GM06990 (cell line): ENCODE data around the gene BEGAIN.

Experiments used
- DNase-seq: peaks from one replicate; pipeline ENCODE4 v3.0.0-alpha.2; 2011; ENCODE audit not compliant: insufficient read length; ENCODE audit errors: extremely low read depth
- H3K27me3 ChIP-seq: replicated peaks from 2 replicates; pipeline ENCODE4 v1.6.0; 2011; ENCODE audit warnings: low read length; ENCODE audit not compliant: control insufficient read depth, insufficient read depth
- H3K36me3 ChIP-seq: 2 replicates; pipeline ENCODE4 v1.5.1; 2011; ENCODE audit warnings: low read length; ENCODE audit not compliant: control insufficient read depth, insufficient read depth
- H3K4me3 ChIP-seq: replicated peaks from 2 replicates; pipeline ENCODE4 v1.5.1; 2011; ENCODE audit warnings: low read depth, mild to moderate bottlenecking, control low read depth, low read length
- CTCF ChIP-seq: IDR thresholded peaks from 2 replicates; pipeline ENCODE4 v1.5.1; 2011; ENCODE audit warnings: low read length, control low read depth, mild to moderate bottlenecking, inconsistent platforms; ENCODE audit not compliant: insufficient read depth, poor library complexity, severe bottlenecking

The BEGAIN gene

GRCh38 chr14:100566586-100566985, 20.6 kb downstream of the BEGAIN start:
- no peak for TF ChIP-seq CTCF
- DNase-seq, result no peak
- Histone ChIP-seq H3K4me3 (no peak overlapping the region), H3K36me3 (no peaks in the 10 kb centered on the region), H3K27me3 (peaks cover 5% of the 10 kb centered on the region)

DNA sequence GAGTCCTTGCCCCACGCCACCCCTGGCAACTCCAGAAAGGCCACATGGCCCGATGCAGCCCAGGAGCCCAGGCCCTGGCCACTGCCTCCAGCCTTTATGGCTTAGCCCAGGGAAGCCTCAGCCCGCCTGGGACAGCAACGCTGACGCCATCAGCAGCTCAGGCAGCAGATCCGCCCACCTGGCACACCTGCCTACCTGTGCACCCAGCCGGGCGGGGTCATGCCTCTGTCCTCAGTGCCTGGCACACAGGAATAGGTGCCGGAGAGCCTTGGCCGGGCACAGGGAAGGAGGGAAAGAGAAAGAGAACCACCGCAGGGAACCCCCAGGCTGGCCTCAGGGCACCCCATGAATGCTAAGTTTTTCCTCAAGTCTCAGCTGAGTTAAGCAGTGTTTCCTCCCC, 21.1 kb downstream of the BEGAIN start:
- no peak for TF ChIP-seq CTCF
- Histone ChIP-seq H3K27me3 (peaks cover 5% of the 10 kb centered on the region), H3K4me3 (no peak overlapping the region), H3K36me3 (no peaks in the 10 kb centered on the region)
- DNase-seq, result no peak

GRCh38 chr14:100565650-100566049, 21.6 kb downstream of the BEGAIN start:
- Histone ChIP-seq H3K4me3 (no peak overlapping the region), H3K27me3 (peaks cover 5% of the 10 kb centered on the region), H3K36me3 (no peaks in the 10 kb centered on the region)
- TF ChIP-seq CTCF, result no peak
- no peak for DNase-seq

- Histone ChIP-seq H3K27me3 (peaks cover 4% of the 10 kb centered on the region), H3K36me3 (no peaks in the 10 kb centered on the region), H3K4me3 (no peak overlapping the region)
- DNase-seq, result no peak
- TF ChIP-seq CTCF, result no peak
Measured at GRCh38 chr14:100564512-100564911, 22.7 kb downstream of the BEGAIN start.

- Histone ChIP-seq H3K36me3 (no peaks in the 10 kb centered on the region), H3K27me3 (peaks cover 1% of the 10 kb centered on the region), H3K4me3 (no peak overlapping the region)
- no peak for DNase-seq
- TF ChIP-seq CTCF, result no peak
Measured at GRCh38 chr14:100562751-100563150, 24.5 kb downstream of the BEGAIN start.

DNA sequence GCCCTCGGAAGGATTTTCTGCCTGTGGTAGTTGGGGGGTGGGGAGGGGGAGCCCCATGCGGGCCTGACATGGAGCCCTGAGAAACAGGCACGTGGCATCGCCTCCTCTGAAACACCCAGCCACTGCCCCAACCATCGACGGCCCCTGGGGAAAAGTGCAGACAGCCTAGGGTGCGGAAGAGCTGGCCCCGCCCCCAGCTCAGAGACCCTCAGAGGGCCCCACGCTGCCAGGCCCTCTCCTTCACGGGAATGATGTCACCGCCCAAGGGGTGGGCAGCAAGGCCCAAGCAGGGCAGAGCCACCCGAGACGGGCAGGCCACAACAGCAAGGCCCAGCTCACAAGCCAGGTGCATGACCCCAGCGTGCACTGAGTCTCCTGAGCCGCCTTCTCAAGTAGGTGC, 26.2 kb downstream of the BEGAIN start:
- H3K4me3 ChIP-seq, result no peak overlapping the region
- no peaks in the 10 kb centered on the region for H3K36me3 ChIP-seq
- no peak for DNase-seq
- TF ChIP-seq CTCF, result no peak
- H3K27me3 ChIP-seq, result no peaks in the 10 kb centered on the region; the same call in 1 of the 2 replicates
